Measurements from ENCODE around the gene SLF2.
A peak's percentile ranks its signal among the peaks of the same experiment; 100 is the strongest.

The SLF2 gene

DNA sequence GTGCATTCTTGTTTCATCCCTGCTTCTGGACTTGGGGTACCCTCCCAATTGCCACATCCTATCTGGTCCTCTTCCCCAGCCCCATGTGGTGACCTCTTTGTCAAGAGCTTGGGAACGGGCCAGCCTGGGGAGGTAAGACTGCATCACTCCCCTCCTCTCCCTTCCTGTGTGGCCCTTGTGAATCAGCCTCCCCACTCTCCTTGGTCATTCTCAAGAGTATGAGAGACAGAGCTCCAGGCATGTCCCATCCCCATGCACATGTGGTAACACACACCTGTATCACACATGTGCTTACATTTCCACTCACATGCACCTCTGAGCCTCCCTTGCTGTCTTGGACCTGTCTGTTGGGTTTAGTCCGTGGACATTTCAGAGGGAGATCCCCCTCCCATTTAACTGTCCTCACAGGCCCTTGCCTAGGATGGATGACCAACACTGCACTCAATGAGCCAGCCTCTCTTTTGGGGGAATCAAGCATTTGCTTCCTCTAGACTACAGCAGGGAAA is 72.0 kb downstream of the SLF2 start:
- H3K36me3 ChIP-seq (ENCODE audit: control insufficient read depth, insufficient read depth, low read length) = peaks cover 10% of the 10 kb centered on the region
- TF ChIP-seq, protein P1, sequence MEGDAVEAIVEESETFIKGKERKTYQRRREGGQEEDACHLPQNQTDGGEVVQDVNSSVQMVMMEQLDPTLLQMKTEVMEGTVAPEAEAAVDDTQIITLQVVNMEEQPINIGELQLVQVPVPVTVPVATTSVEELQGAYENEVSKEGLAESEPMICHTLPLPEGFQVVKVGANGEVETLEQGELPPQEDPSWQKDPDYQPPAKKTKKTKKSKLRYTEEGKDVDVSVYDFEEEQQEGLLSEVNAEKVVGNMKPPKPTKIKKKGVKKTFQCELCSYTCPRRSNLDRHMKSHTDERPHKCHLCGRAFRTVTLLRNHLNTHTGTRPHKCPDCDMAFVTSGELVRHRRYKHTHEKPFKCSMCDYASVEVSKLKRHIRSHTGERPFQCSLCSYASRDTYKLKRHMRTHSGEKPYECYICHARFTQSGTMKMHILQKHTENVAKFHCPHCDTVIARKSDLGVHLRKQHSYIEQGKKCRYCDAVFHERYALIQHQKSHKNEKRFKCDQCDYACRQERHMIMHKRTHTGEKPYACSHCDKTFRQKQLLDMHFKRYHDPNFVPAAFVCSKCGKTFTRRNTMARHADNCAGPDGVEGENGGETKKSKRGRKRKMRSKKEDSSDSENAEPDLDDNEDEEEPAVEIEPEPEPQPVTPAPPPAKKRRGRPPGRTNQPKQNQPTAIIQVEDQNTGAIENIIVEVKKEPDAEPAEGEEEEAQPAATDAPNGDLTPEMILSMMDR (IDR thresholded peaks at IDR 0.05; ENCODE audit: insufficient read depth, low read length, poor library complexity, severe bottlenecking) = no peak
- no peak for DNase-seq (ENCODE audit: extremely low read depth, insufficient read length)
- no peaks in the 10 kb centered on the region for H3K27me3 ChIP-seq (replicated peaks; ENCODE audit: control insufficient read depth, insufficient read depth, low read length)
- no peak overlapping the region for H3K4me3 ChIP-seq (replicated peaks; ENCODE audit: low read depth, low read length)

DNA sequence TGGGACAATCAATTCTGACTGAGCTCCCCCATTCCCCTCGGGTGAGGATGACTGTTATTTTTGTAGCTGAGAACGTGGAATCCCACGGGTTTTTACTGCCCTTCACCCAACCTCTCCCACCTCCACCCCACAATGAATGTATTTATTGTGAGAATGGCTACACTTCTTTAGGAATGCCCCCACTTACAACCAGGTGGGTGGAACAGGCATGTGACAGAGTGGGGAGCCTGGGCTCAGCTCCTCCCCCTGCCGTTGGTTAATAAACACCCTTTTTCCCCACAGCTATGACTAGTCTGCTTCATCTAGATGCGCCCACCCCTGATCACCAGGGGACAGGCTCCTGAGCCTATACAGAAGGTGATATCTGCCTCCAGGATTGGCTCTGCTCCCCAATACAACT is 72.6 kb downstream of the SLF2 start:
- peaks cover 11% of the 10 kb centered on the region for H3K36me3 ChIP-seq (ENCODE audit: control insufficient read depth, insufficient read depth, low read length)

DNA sequence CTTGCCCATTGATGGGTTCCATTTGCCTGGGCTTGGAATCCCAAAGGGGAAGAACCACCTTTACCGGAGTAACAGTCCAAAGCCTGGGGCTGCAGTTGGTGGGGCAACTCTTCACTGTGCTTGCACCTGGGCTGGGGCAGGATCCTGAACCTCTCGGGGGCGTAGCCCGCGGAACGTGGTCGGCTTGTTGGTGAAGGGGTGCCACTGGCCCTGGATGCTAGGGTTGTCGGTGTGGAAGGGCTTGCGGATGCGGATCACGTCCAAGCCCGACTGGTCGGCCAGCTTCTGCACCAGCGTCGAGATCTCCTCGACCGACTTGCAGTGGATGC is 73.8 kb downstream of the SLF2 start:
- H3K36me3 ChIP-seq (ENCODE audit: control insufficient read depth, insufficient read depth, low read length) = peaks cover 17% of the 10 kb centered on the region
- peak overlapping the region; percentile 98 for H3K4me3 ChIP-seq (replicated peaks; ENCODE audit: low read depth, low read length)
- TF ChIP-seq, protein P1 (IDR thresholded peaks at IDR 0.05; ENCODE audit: insufficient read depth, low read length, poor library complexity, severe bottlenecking) = no peak
- no peak for DNase-seq (ENCODE audit: extremely low read depth, insufficient read length)
- no peaks in the 10 kb centered on the region for H3K27me3 ChIP-seq (replicated peaks; ENCODE audit: control insufficient read depth, insufficient read depth, low read length)

More for the DNA sequence above, 72.6 kb downstream of the SLF2 start:
- no peak for DNase-seq (ENCODE audit: extremely low read depth, insufficient read length)
- no peak overlapping the region for H3K4me3 ChIP-seq (replicated peaks; ENCODE audit: low read depth, low read length)
- TF ChIP-seq, protein P1 (IDR thresholded peaks at IDR 0.05; ENCODE audit: insufficient read depth, low read length, poor library complexity, severe bottlenecking) = no peak
- no peaks in the 10 kb centered on the region for H3K27me3 ChIP-seq (replicated peaks; ENCODE audit: control insufficient read depth, insufficient read depth, low read length)

DNA sequence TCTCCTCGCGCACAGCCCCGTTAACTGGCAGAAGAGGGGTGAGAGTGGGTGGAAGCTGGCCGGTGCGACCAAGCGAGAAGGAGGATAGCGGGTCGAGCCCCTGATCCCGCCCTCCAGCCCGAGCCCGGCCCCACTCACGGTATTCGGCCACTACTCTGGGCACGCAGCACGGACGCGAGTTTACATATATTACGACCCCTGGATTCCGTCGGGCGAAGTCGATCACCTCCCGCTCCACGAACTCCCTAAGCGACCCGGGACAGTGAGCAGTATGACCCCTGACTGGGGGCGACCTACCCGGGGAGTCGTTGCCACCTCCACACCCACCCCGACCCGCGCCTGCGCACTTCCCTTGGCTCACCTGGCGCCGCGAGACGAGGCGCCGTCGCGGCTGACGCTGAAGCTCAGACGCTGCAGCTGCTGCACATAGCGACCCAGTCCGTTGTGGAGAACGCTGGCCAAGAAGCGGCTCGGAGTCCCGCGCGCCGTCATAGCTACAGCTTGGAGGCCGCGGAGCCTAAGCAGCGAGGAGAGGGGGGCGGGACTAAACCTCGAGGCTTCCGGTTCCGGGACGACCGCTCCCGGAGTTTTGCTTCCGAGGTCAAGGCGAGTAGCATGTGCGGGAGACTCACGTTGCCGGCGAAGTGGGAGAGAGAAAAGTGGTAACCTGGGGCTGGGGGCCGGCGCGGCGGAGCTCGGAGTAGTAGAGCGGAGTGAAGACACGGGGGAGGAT is 74.4 kb downstream of the SLF2 start, which contains the start of the genes MRPL43 and TWNK:
Gene MRPL43, minus strand, starts transcription at position 546 of the 733 bp plus-strand sequence. Its CDS starts 54 bp downstream, at position 492.
Gene TWNK, plus strand, starts transcription at position 592 of the 733 bp plus-strand sequence. CDS start 668 bp downstream, outside the sequence.
- peaks cover 17% of the 10 kb centered on the region for H3K36me3 ChIP-seq (ENCODE audit: control insufficient read depth, insufficient read depth, low read length)
- TF ChIP-seq, protein P1 (IDR thresholded peaks at IDR 0.05; ENCODE audit: insufficient read depth, low read length, poor library complexity, severe bottlenecking) = no peak

DNA sequence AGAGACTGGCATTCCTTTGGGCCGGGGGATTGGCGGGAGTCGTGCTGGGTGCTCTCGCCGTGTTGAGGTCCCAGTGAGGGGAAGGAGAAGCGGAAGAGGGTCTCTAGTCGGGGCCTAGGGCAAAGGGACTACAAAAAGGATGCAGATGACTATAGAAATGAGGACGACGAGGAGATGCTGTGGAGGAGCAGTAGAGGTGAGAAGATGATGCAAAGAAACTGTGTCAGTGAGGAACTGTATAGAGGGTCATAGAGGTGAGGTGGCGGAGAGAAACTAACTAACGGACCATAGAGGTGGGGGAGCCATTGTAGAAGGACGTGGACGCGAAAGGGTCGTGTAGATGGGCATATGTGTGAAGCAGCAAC is 74.9 kb downstream of the SLF2 start:
- Histone ChIP-seq H3K4me3 (replicated peaks; ENCODE audit: low read depth, low read length) (peak overlapping the region; percentile 98), H3K27me3 (replicated peaks; ENCODE audit: control insufficient read depth, insufficient read depth, low read length) (no peaks in the 10 kb centered on the region), H3K36me3 (ENCODE audit: control insufficient read depth, insufficient read depth, low read length) (peaks cover 17% of the 10 kb centered on the region)
- TF ChIP-seq, protein P1 (IDR thresholded peaks at IDR 0.05; ENCODE audit: insufficient read depth, low read length, poor library complexity, severe bottlenecking) = no peak
- no peak for DNase-seq (ENCODE audit: extremely low read depth, insufficient read length)

More for the DNA sequence above, 74.4 kb downstream of the SLF2 start, which contains the start of the genes MRPL43 and TWNK:
- Histone ChIP-seq H3K27me3 (replicated peaks; ENCODE audit: control insufficient read depth, insufficient read depth, low read length) (no peaks in the 10 kb centered on the region), H3K4me3 (replicated peaks; ENCODE audit: low read depth, low read length) (peak within 1 kb of the TSS; percentile 98)
- DNase-seq (ENCODE audit: extremely low read depth, insufficient read length) = peak; percentile 82

Measured in GM06990 (cell line).